Right lung (tissue), 5 donors: ENCODE measurements around the gene TULP4. TPM values are rescaled to one million over a fixed set of nuclear protein-coding genes. Genes with fewer than 3 reads are reported as not detected.
A peak's percentile ranks its signal among the peaks of the same experiment; 100 is the strongest.
"Not testable (repeated sequence)": the region's sequence is repeated elsewhere in the genome, so short reads cannot be mapped to it uniquely, and the experiment has no call there.

Source experiments
- DNase-seq, 2 donors: peaks; one replicate each; pipeline ENCODE4 v3.0.0-alpha.2; 2013
- polyA plus RNA-seq, 5 donors: library from polyadenylated mRNA; unstranded; fragments of 120-200 nt; gene quantifications; one replicate each; pipeline versions ENCODE4 v1.2.1 to v1.2.3, GENCODE V29; 2013; ENCODE audit warnings: inconsistent platforms in 1 of 5, low replicate concordance in 1 of 5; ENCODE audit not compliant: insufficient read length in 5 of 5, insufficient read depth in 1 of 5

TULP4 gene
- polyA plus RNA-seq, 5 donors: 13.1 to 20.1 (median 16.9) TPM

GRCh38 chr6:158500016-158500735 is 187.9 kb downstream of the TULP4 start:
- no peak for DNase-seq

- DNase-seq: no peak
Measured at GRCh38 chr6:158501360-158502262, 189.3 kb downstream of the TULP4 start.

- no peak for DNase-seq
Measured at GRCh38 chr6:158502263-158502950, 190.1 kb downstream of the TULP4 start.

GRCh38 chr6:158503222-158503621 is 191.0 kb downstream of the TULP4 start:
- no peak for DNase-seq

- DNase-seq: no peak
Measured at GRCh38 chr6:158503846-158504245, 191.6 kb downstream of the TULP4 start.

- no peak for DNase-seq
Measured at GRCh38 chr6:158505194-158505593, 192.9 kb downstream of the TULP4 start.

- DNase-seq: no peak
Measured at GRCh38 chr6:158506601-158507000, 194.3 kb downstream of the TULP4 start.

GRCh38 chr6:158507174-158507573 is 194.9 kb downstream of the TULP4 start:
- no peak for DNase-seq

- no peak for DNase-seq
Measured at GRCh38 chr6:158508450-158508849, 196.2 kb downstream of the TULP4 start.

- DNase-seq: no peak
Measured at GRCh38 chr6:158509465-158509864, 197.2 kb downstream of the TULP4 start.

- no peak for DNase-seq
Measured at GRCh38 chr6:158512809-158513208, 200.5 kb downstream of the TULP4 start.

- no peak for DNase-seq
Measured at GRCh38 chr6:158514176-158514575, 201.9 kb downstream of the TULP4 start.

GRCh38 chr6:158514991-158515390 is 202.7 kb downstream of the TULP4 start:
- DNase-seq: no peak

GRCh38 chr6:158516098-158516497 is 203.8 kb downstream of the TULP4 start:
- DNase-seq: peak in 1 of 2 donors; percentile 10

- no peak for DNase-seq
Measured at GRCh38 chr6:158517038-158517437, 204.8 kb downstream of the TULP4 start.

GRCh38 chr6:158517581-158517980 is 205.3 kb downstream of the TULP4 start:
- DNase-seq: no peak

GRCh38 chr6:158518191-158519127 is 206.2 kb downstream of the TULP4 start:
- DNase-seq: peak in 1 of 2 donors; percentile 19

GRCh38 chr6:158519300-158519699 is 207.0 kb downstream of the TULP4 start:
- no peak for DNase-seq

GRCh38 chr6:158519761-158520160 is 207.5 kb downstream of the TULP4 start:
- DNase-seq: no peak

- DNase-seq: not testable (repeated sequence)
Measured at GRCh38 chr6:158520975-158521374, 208.7 kb downstream of the TULP4 start.

- no peak for DNase-seq
Measured at GRCh38 chr6:158521759-158522158, 209.5 kb downstream of the TULP4 start.
